Fibroblast of the conjunctiva (primary cell): Measurements from ENCODE around the gene TMEM203.
"Not testable (repeated sequence)": the region's sequence is repeated elsewhere in the genome, so short reads cannot be mapped to it uniquely, and the experiment has no call there.

Source experiments
- DNase-seq: peaks from one replicate; pipeline ENCODE4 v3.0.0-alpha.2; 2010; ENCODE audit warnings: low read depth

TMEM203 gene, protein sequence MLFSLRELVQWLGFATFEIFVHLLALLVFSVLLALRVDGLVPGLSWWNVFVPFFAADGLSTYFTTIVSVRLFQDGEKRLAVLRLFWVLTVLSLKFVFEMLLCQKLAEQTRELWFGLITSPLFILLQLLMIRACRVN

DNA sequence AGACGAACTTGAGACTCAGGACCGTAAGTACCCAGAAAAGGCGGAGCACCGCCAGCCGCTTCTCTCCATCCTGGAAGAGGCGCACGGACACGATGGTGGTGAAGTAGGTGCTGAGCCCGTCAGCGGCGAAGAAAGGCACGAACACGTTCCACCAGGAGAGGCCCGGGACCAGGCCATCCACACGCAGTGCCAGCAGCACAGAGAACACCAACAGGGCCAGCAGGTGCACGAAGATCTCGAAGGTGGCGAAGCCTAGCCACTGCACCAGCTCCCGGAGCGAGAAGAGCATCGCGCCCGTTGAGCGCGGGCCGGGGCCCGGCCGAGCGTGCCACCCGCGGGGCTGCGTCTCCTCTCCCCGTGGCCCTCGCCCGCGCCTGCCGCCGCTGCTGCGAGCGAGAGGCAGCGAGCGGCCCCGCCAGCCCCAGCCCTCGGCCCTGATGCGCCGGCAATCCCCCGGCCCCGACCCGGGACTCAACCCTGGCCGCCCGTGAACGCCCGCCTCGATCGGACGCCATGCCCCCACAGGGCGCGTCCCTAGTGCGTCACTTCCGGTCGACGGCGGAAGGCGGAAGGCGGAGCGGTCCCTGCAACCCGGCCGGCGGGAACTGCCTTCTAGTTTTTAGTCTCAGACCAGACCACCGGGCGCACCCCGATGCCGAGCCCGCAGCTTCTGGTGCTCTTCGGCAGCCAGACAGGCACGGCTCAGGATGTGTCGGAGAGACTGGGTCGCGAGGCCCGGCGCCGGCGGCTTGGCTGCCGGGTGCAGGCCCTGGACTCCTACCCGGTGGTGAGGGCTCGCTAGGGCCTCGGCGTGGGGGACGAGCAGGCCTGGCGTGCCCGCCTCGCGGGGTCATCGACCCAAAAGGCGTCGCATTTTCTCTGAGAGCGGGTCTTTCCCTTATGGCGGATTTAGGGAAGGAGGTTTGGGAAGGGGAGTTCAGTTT lies at the start of gene TMEM203, which contains the start of gene NDOR1:
TMEM203 (minus strand) TSS at position 523 of the 944 bp plus-strand sequence; CDS start at position 289, 234 bp downstream.
NDOR1 (plus strand) TSS at position 575 of the 944 bp plus-strand sequence; CDS start at position 653, 78 bp downstream.
- peak; percentile 28 for DNase-seq

DNA sequence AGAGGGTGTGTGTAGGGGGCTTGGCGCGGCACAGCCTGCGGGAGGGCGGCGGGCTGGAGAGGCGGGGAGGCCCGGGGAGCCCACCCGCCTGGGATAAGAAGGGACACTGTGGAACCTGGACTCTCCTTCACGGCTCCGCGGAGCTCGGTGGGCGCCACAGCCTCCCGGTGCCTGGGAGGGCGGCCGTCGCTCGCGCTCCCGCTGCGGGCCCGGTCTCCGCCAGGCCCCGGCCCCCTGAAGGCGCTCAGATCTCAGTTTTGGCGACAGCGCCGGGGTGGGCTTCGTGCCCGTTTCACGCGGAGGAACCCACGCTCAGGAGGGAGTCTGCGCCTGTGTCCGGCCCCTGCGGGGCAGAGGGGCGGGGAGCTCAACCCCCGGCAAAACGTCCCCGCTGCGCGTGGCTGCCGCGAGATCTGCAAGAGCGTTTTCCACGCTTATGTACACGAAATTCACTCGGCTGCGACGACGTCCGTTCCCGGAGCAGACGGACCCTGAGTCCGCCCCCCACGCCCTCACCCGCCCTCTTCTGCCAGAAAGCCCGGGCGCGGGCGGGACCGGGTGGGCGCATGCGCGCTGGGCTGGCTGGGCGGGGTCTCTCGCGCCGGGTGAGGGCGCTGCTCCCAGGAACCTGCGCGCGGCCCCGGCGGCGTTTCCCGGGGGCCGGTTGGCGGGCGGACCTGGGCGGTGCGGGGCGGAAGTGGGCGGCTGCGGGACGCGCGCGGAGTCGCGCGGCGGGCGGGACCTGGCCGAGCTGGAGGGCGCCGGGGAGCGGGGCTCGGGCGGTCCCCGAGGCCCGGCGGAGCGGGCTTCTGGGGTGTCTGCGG lies 49.4 kb upstream of the TMEM203 start, which contains the start of gene NELFB:
NELFB (plus strand) TSS at position 704 of the 824 bp plus-strand sequence.
- peak; percentile 68 for DNase-seq

DNA sequence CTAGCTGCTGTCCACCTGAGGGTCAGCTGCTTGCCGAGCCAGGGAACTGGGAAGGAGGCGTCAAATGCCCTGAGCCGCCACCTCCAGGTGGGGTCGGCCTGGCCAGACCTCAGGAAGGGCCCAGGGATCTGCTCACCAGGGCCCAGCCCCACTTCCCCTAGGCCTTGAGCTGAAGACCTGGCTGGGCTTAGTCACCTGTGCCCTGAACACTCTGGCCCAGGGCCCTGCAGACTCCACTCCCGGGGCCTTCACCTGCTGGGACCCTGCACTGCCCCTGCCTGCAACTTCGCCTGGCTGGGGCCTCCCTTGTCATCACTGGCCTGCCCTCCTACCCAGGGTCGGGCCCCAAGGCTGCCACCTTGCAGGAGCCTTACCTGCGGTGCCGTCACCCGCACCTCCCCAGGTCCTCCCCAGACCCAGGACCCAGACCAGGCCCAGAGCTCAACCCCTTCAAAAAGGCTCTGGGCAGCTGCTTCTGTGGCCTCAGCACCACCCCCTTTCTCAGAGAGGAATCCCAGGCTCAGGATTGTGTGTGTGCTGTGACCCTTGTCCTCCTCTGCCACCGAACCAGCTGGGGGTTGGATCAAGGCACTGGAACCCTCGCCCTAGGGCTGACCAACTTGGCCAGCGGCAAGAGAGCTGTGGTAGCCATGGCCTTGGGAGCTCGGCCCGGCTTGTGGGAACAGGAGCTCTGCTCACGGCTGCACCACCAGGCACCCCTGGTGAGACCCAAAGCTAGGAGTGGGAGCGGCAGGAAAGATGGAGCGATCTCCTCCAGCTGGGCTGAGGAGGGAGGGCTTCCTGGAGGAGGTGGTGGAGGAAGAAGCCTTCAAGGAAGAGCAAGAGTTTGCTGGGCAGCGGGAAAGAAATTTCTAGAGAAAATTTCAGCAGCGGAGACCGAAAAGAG lies 48.5 kb upstream of the TMEM203 start:
- no peak for DNase-seq

DNA sequence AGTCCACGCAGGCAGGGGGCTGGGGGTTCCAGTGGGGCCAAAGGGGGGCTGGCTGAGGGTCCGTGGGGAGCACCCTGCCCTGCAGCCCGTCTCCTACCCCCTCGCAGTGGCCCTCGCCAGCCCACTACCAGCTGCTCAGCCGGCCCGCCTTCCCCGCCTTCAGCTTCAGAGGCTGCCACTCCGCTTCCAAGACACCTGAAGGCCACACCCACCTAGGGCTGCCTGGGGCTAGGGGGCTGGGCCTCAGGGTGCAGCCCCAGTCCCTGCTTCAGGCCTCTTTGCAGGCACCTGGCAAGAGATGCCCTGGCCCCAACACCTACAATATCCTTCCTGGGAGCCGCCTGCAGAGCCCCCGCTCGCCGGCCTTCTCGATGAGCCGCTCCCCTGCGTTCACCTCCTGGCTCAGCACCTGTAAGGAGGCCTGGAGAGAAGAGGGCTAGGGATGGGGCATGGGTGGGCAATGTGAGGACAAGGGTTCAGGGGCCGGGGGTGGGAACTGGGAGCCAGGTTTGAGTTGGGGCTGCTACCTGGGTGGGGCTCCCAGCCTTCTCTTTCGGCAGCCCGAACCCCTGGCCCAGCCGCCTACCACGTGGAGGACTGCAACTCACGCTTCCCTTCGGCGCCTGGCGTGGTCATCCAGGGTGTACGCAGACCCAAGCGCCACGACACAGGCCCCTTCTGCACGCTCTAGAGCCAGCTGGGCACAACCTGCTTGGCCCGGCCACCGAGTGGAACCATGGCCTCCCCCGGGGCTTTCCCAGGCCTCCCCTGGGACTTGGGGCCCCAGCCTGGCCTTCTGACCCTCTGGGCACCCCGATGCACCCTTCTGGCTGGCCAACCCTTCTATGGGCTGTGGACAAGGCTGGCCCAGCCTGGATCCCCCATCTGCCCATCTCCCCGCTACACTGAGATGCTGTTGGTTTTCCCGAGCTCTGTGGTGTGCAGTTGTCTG lies 47.4 kb upstream of the TMEM203 start:
- no peak for DNase-seq

DNA sequence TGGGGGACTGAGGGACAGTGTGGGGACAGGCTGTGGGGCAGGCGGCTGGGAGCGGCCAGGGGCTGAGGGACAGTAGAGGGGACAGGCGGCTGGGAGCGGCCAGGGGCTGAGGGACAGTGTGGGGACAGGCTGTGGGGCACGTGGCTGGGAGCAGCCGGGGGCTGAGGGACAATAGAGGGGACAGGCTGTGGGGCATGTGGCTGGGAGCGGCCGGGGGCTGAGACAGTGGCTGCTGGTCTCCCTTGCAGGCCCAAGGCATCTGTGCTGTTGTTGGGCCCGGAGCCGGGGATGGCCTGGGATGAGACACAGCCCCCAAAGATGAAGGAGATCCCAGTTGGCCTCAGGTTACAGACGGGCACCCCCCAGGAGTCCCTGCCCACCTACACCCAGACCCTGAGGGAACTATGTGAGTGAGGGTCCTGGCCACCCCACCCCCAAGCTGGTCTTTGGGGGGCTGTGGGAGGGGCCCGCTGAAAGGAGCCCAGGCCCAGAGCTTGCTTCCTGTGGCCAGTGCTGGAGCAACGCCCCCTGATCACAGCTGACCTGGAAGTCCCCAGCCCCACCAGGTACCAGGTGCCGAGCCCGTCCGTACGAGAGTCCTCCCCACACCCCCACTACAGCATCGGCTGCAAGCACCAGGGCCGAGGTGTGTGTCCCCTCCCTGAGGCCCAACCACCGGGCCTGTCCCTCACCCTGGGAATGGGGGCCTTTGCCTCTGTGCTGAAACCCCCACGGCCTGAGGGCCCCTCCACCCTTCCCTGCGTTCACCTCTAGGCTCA lies 46.2 kb upstream of the TMEM203 start:
- DNase-seq, result no peak

DNA sequence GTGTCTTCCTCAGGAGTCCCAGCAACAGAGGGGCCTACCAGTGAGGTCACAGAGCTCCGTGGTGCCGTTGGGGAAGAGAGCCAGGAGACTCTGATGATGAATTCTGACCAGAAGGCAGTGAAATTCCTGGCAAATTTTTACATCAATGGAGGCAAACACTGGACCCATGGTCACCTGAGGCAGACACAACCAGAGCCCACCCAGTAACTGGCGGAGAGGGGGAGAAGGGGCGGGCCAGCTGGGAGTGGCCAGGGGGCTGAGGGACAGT lies 45.7 kb upstream of the TMEM203 start, which contains the start of gene STPG3:
STPG3 (plus strand) TSS at position 93 of the 268 bp plus-strand sequence; CDS start at position 94, 1 bp downstream.
- DNase-seq, result no peak

DNA sequence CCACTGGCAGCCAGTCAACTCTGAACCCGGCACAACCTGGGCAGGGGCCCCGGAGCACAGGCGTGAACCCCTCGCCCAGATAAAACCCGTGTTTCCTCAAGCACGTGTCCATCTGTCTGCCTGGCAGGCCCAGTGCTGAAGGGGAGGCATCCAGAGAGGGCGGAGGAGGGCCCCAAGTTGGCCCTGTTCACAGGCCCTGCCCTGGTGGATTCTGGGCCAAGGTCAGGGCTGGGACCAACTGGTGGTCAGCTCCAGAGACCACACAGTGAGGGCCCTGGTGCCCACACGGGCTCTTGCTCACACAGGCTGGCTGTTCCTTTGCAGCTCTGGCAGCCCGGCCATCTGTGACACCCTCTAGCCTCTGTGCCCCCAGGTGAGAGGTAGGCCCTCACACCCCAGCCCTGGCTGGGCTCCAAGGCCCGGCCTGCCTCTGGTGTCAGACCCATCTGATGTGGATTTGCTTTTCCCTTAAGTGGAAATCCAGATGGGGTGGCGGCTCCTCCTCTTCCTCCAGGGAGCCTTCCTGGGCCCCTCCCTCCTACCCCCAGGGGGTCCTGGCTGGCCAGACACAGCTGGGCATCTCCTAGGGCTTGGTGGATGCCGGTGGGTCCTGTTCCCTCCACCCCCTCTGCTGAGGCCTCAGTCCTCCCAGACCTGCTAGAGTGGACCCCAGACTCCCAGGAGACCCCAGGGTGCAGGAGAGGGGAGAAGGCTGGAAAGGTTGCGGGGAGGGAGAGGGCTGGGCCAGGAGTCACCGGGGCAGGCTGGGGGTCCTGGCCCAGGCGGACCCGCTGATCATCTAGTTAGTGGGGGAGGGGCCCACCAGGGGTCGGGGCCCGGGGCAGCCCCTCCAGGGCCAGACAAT lies 45.1 kb upstream of the TMEM203 start:
- no peak for DNase-seq

DNA sequence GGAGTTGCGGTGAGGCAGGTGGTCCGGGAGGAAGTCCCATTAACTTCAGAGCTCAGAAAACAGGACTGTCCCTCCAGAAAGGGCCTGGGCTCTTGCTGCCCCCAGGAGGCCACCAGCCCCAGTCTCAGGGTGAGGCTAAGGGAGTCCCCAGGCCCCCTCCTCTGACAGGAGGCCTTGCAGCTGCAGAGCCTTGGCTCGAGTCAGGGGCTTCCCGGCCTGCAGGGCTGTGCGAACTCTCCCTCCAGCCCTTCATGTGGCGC lies 42.4 kb upstream of the TMEM203 start:
- DNase-seq, result no peak

DNA sequence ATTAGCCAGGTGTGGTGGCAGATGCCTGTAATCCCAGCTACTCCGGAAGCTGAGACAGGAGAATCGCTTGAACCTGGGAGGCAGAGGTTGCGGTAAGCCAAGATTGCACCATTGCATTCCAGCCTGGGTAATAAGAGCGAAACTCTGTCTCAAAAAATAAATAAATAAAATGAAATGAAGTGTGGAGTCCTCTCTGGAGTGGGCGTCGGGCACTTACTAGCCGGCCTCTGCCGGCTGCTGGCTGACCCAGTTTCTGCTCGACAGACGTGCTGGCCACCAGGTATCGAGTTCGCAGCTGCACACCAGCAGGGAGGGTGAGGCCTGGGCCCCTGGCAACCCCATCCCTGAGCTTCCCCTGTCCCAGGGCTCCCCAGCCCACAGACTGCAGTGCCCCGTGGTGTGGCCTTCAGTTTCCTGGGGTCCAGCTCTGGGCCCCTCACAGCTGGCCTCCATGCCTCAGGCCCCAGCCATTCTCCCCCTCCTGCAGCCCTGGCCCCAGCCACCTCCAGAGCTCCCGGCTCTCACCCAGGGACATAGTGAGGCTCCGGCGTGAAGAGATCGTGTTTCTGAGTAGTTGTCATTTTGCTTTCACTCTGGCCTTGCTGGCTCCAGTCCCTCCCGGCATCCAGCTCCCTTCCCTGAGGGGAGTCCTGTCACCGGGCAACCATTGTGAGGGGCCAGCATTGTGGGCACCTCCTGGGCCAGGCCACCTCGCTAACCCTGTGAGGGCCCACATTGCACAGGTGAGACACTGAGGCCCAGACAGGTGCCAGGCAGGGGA lies 41.9 kb upstream of the TMEM203 start:
- no peak for DNase-seq

DNA sequence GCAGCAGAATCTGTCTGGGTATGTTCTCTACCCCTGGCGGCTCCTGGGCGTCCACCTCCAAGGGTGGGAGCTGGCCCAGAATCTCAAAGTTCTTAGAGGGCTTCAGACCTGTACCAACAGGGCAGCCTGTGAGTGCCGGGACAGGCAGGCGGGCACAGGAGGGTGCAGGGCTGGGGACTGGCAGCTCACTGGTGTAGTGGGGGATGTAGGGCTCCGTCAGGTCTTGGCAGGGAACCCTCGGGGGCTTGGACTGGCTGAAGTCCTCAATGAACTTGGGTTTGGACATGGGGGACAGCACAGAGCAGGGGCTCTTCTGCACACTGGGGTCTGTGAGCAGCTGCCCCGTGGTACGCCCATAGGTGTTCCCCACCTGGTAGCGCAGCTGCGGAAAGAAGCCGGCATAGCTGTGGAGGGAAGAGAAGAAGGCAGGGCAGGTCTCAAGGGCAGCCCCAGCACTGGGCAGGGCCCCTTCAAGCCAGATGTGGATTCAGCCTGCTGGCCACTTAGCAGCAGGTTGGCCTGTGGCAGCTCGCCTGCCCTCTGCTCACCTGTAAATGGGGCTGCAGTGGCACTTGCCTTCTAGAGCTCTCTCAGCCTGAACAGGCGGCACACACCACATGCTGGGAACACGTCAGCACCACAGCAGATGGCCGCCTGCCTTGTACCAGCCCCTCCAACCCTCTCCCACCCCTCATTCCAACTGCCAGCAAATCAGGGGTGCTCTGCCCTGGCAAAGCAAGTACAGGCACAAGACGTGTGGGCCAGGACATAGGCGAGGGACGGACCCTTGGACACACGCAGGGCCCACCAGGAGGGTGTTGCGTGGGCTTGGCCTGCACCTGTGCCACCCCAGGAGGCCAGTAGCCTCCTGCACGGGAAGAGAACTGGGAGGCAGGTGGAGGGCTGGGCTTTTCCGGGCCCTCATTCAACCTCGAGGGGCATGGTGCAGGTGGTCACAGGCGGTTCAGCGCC lies 40.3 kb upstream of the TMEM203 start:
- no peak for DNase-seq

DNA sequence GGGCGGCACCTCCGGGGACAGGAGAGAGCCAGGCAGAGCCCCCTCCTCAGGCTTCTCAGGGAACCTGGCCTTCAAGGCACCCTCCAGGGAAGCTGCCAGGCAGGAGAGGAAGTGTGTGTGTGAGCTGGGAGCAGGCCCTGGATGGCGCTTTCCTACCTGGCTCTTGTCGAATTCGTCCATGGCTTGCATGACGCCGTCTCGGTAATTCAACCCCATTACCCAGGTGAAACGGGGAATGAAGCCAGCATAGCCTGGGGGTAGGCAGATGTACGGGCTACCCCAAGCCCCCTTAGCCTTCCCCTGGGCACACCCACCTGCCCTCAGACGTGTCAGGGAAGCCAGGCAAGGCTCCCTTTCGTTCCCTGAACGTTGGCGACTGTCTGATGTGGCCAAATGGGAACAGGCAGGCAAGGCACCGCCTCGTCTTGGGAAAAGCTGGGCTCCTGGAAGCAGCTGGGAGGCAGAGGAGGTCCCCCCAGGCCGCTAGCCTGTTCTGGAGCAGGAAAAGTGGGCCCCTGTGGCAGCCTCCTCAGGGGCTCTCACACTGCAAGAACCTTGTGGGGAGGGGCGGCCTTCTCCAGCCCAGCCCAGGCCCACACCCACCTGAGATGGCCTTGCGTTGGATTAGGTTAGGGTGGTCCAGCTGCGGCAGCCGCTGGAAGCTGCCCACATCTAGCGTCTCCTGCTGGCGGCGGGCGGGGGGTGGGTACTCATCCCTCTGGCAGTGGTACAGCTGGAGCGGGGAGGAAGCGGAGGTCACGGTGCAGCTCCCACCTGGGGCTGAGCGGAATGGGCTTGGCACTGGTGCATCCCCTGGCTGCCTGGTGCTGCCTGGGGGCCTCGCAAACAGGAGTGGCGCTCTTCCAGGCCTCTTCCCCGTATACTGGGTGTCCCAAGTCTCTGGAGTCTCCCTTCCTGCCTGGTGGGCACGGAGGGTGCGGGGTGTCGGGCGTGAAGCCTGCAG lies 39.3 kb upstream of the TMEM203 start:
- DNase-seq, result no peak

DNA sequence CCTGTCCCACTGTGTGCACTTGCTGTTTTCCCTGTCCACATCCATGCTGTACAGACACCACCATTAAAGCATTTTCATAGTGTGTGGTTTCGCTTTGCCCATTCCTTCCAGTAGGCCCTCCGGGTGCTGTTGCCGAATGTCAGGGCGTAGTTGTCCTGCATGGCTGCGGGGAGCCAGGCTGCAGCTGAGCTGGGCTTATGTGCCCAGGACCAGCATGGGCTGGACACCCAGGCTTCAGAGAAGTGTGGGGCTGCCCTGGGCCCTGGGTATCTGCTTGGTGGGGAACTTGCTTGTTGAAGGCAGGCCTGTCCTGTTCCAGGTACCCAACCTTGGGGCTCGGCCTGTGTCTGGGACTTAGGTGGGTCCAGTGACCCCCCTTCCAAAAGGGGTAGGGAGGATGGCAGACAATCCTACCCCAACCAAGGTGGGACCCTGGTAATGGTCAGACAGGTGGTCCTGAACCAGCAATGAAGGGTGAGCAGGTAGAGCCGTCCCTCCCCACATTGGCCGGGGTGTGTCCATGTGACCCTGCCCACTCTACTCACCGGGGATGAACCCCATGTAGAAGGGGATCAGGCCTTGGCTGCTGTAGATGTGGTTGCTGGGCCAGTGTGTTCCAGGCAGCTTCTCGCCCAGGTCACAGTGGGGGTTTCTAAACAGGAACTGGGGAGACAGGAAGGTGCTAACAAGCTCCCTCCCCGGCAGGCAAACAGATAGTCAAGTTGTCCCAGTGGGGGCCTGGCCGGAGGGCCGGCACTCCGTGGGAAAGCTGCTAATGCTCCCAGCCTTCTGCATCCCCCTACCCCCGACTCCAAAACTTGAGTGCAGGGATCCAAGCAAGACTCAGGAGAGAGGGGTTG lies 38.4 kb upstream of the TMEM203 start:
- DNase-seq, result no peak

DNA sequence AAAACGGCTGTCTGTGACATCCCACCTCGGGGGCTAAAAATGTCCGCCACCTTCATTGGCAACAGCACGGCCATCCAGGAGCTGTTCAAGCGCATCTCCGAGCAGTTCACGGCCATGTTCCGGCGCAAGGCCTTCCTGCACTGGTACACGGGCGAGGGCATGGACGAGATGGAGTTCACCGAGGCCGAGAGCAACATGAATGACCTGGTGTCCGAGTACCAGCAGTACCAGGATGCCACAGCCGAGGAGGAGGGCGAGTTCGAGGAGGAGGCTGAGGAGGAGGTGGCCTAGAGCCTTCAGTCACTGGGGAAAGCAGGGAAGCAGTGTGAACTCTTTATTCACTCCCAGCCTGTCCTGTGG lies 37.8 kb upstream of the TMEM203 start:
- not testable (repeated sequence) for DNase-seq
